ENCODE data around the gene DEGS1.

DEGS1 gene

DNA sequence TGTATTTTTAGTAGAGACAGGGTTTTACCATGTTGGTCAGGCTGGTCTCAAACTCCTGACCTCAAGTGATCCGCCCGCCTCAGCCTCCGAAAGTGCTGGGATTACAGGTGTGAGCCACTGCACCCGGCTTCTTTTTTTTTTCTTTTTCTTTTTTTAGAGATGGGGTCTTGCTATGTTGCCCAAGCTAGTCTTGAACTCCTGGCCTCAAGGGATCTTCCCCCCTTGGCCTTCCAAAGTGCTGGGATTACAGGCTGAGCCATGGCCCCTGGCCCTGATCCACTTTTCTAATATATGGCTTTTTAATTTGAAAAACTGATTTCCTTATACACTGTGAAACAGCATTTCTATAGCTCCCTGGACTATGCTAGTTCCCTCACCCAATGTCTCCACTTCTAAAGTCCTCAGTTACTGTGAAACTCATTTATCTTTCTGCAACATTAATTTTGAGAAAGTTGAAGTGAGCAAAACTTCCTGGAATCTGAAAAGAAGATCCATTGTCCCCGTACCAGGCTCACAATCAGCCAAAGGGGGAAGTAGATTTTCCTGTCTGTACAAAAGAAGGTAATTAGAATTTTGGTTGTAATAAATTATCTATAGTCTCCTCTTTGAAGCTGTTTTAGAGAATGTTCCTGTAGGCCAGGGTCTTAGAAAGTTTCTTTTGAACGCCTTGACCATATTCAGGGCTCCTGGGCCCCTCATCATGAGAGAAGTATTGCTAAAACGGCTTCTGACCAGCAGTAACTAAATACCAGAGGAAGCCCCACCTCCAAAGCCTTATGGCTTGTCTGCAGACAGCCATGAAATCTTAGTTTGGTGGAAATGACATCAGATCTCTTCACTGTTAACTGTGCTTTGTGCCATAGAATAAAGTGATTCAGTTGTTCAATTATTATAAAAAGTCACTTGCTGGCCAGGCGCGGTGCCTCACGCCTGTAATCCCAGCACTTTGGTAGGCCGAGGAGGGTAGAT lies 34.9 kb downstream of the DEGS1 start:
- DNase-seq = no peak

- no peak for DNase-seq
Observed at GRCh38 chr1:224219011-224219611, 36.1 kb downstream of the DEGS1 start.

DNA sequence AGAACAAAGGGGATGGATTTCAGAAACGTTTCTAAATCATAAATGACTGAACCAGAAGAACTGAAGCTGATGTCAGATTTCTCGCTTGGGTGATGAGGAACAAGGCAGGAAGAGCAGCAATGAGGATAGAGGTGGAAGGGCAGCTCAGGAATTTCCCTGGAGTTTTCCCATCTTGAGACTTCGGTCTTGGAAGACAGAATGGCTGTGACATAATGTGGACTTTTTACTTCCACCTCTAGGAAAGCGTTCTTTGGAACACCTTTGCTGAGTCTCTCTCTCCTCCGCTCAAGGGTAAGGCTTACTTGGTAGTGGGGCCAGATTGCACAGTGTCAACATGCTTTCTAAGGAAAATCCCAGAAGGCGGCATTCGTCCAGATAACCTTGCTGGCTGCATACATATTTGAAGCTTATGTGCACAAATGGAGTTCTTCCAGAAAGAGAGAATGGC lies 36.6 kb downstream of the DEGS1 start:
- DNase-seq = peak; percentile 84

- DNase-seq = no peak
Observed at GRCh38 chr1:224223819-224224714, 41.0 kb downstream of the DEGS1 start.

- DNase-seq = no peak
Observed at GRCh38 chr1:224226849-224227502, 43.9 kb downstream of the DEGS1 start.

- DNase-seq = no peak
Observed at GRCh38 chr1:224234017-224234416, 51.0 kb downstream of the DEGS1 start.

GRCh38 chr1:224235813-224236493 lies 52.9 kb downstream of the DEGS1 start:
- DNase-seq = no peak

DNA sequence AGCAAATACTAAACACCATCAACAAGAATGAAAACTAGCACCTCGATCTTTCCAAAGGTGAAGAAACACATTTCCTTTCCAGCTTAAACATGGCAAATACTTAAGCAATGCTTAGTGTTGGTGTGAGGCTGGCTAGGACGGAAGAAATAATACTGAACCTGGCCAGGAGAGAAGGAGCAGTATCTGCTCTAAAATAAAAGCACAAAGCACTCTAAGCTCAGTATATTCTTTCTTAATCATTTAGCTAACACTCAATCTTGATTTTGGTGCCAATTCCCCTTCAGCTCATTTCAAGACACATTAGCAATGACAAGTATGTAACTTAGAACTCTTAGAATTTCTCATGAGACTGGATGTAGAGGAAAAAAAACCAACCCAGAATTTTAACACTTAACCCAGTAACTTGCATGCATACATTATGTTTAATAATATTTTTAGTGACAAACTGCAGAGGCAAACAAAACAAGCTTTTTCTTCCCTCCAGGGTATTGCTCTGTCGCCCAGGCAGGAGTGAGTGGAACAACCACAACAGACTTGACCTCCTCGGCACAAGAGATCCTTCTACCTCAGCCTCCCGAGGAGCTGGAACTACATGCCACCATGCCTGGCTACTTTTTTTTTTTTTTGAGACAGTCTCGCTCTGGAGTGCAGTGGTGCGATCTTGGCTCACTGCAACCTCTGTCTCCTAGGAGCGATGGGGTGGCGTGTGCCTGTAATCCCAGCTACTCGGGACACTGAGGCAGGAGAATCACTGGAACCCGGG lies 54.3 kb downstream of the DEGS1 start:
- no peak for DNase-seq

- DNase-seq = no peak
Observed at GRCh38 chr1:224238212-224238611, 55.2 kb downstream of the DEGS1 start.

- DNase-seq = no peak
Observed at GRCh38 chr1:224238756-224239155, 55.7 kb downstream of the DEGS1 start.

Data from eye (tissue), 1 donor.